NCI-H748 treated with DMSO at 0.1 percent for 48 hours (cell line): Measurements from ENCODE around the gene PPP1R2C.

Experiments used
- DNase-seq: peaks from one replicate; lab custom pipeline; 2025; lab: John Stamatoyannopoulos, UW

PPP1R2C gene

DNA sequence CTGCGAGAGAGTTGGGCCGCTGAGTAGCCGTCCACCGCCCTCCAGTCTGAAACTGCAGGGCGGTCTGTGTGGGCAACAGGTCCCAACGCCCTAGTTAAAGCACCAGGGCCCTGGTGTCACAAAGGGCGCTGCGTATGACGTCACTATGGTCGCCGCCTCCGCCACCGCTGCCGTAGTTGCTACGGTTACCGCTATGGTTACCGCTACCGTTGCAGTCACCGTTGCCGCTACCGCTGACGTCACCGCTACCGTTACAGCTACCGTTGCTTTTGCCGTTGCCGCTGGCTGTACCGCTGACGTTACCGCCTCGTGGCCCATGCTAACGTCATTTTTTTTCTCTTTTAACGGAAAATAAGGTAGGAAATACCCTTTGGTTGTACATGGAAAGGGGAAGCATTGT, at the start of gene PPP1R2C:
PPP1R2C (minus strand) TSS at position 68 of the 400 bp plus-strand sequence. CDS start 84 bp downstream, outside the sequence.
- DNase-seq: no peak

DNA sequence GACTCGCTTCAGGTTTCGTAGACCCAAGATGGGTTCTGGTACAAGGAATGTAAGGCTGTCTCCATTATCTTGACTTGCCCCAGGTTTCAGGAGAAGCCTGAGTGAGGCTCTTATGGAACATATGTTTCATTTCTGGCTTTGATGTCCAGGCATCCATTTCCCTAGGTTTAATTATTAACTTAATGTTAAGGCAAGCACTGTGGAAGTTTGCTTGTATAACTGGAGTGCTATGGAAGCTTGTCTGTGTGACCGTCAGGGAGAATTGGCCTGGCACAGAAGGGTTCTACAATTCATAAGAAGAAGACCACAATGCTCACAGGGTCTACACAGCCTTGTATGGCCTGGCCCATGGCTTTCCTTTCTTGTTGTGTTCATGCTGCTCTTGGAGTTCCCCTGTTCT, 47.2 kb upstream of the PPP1R2C start:
- DNase-seq: no peak

DNA sequence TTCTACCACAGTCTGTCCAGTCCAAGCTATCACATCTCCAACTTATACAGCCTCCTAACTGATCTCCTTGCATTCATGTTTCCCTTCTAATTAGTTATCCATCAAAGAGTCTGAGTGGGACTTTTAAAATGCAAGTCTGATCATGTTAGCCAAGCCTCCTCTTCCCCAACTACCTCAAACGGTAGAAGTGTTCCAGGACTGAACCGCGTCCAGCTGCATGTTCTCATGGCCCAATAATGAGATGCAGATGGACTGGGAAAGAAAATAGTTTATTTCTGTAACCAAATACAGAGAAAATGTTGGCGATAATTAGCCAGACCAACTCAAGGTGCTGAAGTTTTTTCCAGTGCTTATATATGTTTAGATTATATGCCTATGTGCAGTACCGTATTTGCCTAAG, 46.6 kb upstream of the PPP1R2C start:
- DNase-seq: no peak

DNA sequence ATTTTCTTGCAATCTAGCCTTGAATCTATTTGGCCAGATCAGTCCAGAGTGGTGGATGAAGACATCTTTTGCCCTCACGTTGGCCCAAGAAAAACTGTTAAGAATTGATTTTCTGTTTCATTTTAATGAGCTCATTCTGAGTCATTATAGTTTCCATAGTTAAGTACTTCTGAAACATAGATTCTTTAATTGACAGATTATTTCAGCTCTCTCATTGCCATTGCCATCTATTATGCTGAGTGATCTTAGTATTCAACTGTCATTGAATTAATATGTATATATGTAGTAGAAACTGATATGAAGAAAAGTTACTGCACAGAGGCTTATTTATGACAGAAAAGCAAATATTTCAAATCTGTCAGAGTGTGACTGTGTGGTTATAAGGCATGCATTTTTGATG, 45.5 kb upstream of the PPP1R2C start:
- no peak for DNase-seq

DNA sequence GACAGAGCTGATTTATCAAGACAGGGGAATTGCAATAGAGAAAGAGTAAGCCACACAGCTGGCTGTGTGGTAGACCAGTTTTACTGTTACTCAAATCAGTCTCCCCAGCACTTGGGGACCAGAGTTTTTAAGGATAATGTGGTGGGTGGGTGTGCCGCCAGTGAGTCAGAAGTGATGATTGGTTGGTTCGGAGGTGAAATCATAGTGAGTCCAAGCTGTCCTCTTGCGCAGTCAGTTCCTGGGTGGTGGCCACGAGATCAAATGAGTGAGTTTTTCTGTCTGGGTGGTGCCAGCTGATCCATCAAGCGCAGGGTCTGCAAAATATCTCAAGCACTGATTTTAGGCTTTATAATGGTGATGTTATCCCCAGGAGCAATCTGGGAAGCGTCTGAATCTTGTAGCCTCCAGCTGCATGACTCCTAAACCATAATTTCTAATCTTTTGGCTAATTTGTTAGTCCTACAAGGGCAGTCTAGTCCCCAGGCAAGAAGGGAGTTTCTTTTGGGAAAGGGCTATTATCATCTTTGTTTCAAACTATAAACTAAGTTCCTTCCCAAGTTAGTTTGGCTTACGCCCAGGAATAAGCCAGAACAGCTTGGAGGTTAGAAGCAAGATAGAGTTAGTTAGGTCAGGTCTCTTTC, 44.0 kb upstream of the PPP1R2C start:
- no peak for DNase-seq

DNA sequence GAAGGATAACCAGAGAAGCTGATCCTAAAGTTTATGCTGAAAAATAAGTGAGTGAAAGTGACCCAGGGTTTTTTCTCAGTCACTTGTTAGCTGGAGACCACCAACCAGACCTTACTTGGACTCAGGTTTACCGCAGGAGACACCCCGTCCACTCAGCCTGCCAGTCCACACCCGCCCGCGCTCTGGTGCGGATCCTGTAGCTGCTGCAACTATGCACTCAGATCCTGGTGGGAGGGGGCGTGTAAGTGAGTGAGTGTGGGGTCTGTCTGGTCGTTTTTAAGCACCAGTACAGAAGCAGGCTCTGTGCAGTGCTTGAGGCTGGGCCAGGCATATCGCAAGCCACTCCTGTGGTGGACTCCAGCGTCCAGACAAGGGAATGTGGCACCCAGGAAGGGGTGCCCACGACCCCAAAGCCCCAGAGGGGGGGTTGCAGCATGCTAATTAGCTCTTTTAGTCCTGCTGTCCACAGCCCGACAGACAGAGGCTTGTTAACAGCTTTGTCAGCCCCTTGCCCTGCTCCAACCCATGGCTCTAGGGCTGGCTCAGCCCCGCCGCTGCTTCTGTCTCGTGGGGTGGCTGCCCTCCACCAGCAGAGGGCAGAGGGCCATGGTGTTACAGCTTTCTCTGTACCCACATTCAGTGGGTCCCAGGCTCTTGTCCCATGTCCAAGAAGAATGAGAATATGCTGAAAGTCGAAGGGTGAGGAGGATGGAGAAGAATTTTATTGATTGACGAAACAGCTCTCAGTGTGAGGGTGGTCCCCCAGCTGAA, 40.4 kb upstream of the PPP1R2C start:
- no peak for DNase-seq

DNA sequence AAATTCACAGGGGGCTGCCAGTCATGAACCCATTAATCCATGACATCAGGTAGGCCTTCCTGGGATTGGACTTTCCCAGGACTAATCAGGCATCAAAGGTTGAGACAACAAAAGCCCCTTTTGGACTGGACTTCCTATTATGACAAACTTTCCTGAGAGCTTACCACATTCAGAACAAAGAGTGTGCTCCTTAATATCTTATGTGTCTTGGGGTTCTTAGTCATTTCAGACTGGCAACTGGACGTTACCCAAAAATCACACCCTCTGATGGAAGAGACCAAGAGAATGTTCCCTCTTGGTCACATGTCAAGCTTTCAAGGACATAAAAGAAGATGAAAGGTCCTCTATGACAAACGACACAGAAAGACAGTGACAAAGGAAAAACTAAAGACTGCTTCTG, 31.6 kb upstream of the PPP1R2C start:
- DNase-seq: no peak

DNA sequence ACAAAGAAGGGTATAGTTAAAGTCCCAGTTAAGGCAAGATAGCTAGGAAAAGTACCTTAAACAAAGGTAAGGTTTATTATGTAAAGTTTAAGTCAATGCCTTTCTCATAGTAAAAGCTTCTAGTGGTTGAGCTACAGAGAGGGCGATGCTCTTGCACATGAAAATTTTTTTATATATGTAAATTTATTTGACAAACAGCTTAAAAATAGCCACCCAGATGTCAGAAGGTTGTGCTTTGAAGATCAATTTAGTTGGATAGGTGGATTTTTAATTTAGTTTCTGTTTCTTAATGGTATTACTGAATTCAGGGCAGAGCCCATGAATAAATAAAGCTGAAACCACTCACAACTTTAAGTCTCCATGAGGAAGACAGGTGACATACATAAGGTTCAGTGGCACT, 29.4 kb upstream of the PPP1R2C start:
- no peak for DNase-seq

DNA sequence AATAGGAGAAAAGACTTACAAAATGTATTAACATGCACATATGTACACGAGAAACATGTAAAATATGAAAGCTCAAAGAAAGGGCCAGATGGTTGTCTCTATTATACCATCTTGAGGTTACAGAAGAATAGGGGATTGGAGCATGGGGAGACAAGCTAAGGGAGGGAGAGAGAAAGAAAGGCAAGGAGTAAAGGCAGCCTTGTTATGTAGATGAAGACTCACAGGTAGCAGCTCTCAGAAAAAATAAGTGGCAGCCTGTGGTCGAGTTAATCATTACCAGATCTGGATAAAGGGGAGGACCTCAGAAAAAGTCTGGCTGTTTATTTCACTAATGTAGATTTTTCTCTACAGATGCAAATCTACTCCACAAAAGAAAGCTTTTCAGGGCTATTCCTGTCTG, 26.6 kb upstream of the PPP1R2C start:
- DNase-seq: no peak

DNA sequence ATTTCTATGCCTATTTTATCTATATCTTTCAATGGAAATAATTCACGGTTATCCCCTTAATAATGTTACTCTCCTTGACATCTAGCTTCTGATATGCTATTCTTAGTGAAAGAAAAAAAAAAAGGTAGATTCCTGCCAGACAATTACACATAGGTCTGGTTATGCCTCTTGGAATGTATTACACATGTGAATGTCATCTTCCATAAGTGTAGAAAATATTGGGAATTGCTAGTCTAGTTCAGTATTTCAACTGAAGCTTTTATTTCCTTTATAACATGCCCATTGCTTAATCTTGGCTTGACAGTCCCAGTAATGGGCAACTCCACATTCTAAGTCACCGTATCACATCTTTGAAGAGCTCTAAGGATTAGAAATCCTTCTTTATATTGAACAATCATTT, 25.4 kb upstream of the PPP1R2C start:
- no peak for DNase-seq

DNA sequence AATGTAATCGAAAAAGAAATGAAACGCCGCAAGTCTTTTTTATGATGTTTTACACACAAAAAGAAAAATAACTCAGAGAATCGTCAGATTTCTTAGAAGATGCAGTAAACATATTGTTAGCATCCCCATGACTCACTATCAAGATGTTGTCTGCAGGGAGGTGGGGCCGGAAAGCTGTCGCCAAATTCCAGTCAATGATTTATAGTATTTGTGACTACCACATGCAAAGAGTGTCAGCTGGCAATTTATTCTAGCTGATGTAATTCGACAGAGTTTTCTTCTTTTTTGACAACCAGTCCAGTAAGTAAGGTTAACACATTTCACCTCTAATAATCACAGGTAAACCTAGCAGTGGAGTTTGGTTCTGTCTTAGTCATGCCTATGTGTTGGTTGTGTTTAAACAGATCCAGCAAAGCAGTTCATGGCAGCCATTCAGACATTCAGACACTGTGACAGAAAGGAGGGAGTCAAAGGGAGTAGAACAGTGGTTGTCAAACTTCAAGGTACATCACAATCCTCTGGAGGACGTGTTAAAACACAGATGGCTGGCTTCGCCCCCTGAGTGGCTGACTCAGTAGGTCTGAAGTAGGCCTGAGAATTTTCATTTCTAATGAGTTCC, 19.8 kb upstream of the PPP1R2C start:
- no peak for DNase-seq

DNA sequence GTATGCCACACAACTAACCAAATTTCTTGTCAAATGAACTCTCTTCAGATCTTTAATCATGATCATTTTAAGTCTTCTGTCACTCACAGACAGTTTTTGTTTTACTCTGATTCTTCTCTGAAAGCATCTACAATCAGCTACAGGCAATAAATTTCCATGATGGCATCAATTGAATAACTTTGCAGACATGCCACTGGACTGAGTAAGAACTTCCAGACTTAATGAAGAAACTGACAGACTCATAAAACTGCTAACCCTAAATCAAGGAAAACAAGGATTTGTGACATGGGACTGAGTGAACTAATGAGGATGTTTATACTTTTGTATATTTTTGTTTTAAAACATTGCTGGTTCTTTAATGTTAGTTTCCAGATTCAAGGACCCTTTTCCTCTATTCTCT, 5.5 kb upstream of the PPP1R2C start:
- DNase-seq: no peak

DNA sequence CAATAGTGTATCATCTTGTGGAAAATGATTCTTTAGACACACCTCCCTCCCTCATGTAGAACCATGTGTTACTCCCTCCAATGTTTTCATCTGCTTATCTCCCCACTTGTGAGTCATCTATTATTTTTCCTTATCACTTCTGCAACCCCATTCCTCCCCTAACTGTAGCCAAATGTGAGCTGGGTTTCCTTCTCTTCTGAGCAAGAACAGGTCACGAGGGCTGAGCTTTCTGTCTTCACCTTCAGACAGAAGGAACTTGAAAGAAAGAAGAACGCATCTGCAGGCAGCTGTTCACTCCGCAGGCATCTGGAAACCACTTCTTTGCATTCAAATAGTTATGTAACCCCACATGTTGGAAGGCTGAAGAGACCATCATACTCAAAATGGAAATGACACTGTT, 1.8 kb downstream of the PPP1R2C start:
- no peak for DNase-seq

DNA sequence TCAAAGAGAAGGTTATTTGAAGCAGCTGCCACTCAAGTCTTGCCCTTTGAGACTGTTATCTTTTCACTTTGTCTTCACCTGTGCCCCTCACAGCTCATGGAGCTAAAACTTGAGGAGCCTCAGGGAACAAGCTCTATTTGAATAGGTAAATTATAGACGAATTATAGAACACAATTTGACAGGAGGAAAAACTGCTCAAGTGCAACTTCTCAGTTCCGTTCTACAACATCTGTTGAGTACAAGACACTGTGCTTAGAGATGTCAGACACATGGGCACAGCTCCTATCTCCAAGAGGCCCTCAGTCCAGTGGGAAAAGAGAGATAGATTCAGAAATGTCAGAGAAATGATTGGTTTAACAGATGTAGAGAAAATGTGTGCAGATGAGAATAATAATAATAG, 5.1 kb downstream of the PPP1R2C start:
- DNase-seq: no peak

DNA sequence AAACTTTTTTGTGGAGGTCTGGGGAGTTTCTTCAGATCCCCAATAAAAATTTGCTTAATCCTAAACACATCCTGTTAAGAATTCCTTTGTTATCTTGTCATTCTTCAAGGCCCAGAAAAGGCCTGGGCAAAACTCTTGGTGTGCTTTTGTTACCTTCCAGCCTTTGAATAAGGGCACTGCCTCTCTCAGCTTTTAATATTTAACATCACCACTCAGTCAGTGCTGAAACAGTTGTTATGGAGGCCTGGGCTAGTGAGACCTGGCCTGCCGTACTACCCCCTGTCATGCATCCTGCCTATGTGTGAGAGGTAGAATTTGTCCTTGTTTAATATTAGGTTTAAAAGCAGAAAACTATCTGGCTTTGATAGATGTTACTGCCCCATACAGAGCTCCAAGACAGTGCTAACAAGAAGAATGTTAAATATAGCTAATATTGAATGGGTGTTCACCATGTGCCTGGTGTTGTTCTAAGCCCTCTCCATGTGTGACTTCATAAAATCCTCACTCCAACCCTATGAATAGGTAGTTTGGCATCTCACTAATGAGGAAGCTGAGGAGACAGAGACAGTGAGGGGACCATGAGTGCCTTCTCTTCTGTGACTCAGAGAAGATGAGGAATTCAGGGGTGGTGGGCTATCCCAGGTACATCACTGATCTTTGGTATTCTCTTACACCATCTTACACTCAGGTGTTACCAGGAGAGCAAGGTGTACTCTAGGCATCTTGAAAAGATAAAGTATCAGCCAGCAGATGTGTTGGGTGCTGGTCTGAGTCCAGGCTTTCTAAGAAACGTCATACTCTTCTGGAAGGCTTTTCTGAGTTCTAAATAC, 6.2 kb downstream of the PPP1R2C start:
- no peak for DNase-seq

DNA sequence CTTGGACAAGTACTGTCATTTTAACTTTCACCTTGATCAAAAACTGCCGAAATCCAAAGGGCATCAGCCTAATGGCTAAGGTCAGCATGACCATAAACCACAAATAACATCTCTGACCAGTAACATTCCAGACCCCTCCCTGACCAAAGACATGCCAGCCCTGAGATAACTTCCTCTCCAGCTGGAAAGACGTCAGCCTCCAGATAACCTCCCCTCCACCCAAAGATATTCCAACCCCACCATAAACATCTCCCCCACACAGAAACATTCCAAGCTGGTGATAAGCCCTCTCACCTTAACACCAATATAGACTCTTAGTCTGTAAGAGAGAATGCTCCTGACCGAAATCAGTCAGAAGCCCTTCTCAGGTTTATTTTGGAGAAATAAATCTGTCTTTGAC, 7.4 kb downstream of the PPP1R2C start:
- no peak for DNase-seq

DNA sequence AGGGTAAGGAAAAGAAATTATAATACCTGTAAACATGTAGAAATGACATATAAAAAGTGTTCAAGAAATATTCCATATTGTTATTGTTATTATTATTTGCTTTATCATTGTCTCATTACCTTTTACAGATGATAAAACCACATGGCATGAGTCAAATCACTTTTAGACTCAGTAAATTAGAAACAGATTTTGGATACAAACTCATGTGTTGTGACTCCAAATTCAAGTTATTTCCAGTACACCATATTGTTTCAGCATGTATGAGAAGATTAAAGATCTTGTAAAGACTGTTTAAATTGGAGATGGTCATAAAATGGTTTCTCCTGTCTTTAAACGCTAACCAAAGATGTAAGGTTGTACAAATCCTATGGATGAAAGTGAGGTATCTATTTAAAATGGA, 18.1 kb downstream of the PPP1R2C start:
- no peak for DNase-seq

DNA sequence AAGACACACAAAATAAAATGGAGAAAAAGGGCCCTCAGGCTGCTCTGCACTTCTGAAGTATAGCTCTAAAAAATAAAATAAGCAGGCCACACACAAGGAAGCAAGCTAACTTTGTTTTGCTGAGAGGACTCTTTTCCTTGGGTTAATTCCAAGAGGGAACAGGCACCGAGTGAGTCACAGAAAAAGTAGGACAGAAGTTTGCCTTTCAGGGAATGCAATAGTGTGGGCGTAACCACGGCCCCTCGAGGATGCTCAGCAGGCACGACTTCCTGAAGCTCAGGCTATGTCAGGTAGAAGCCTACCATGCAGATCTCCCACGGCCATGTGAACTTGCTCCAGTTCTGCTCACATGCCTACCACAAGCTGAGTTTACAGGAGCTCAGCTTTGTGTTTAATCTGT, 22.1 kb downstream of the PPP1R2C start:
- no peak for DNase-seq

DNA sequence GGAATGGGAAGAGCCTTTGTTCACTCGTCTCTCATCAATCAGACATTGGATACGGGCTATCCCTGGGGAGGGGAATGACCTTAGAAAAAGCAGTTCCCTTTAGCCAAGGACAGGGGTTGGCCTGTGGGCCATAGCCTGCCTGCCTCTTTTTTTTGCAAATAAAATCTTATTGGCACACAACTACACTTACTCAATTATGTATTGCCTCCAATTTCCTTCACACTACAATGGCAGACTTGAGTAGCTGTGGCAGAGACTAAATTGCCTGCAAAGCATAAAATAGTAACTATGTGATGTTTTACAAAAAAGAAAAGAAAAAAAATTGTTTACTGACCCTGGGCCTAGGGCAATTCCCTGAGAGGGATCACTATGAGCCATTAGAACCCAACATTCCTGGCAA, 23.4 kb downstream of the PPP1R2C start:
- no peak for DNase-seq

DNA sequence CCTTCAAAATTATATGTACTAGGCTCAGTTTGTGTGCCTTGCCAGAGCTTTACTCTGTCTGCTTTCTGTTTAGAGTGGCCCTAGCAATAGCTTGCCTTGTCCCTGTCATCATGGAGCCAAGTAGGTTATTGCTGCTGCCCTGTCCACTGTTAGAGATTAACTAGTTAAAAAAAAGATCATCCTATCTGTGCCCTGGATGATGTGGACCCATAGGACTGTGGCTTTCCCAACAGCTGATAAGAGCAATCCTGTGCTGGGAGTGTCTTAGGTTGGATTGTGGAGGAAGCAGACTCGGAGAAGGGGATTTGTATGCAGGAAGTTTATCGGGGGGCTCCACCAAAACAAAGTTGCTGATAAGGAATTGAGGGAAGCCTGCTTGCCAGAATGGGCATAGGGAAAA, 23.8 kb downstream of the PPP1R2C start:
- no peak for DNase-seq

DNA sequence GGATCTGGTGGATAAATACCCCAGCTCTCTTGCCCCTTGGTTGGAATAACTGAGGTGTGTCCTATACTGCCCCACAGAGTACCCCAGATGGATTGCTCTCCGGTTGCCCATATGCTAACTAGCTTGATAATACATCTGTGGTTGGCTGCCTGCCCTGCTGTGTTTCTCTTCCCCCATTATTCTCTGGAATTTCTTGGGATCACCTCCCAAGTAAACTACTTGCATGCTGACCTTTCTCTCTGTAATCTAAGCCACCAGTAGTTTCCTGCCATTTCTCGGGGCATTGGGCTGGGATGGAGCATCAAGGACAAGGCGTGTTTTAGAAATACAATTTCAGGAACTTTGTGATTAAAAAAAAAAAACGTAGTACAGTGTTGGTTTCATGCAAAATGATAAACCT, 25.2 kb downstream of the PPP1R2C start:
- DNase-seq: no peak

DNA sequence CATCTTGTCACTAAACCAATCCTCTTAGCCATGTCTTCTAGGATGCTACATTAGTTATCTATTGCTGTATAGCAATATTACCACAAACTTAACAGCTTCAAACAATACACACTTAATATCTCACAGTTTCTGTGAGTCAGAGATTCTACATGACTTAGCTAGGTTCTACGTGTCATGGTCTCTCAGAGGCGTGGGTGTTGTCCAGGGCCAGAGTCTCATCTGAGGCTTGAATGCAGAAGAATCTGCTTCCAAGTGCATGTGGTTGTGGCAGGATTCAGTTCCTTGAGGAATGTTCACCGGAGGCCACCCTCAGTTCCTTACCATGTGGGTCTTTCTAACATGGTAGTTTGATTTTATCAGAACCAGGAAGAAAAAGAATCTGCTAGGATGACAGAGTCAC, 26.4 kb downstream of the PPP1R2C start:
- DNase-seq: no peak
